SK-N-SH (cell line): ENCODE data around the gene KRTAP2-3. TPM values are rescaled to one million over a fixed set of nuclear protein-coding genes. Genes with fewer than 3 reads are reported as not detected.
"Not testable (repeated sequence)": the region's sequence is repeated elsewhere in the genome, so short reads cannot be mapped to it uniquely, and the experiment has no call there.

Source experiments
- CTCF ChIA-PET: fragments of 300-600, 350-600 bp; formaldehyde crosslinking; extraction: SDS; loops from one replicate; lab custom pipeline; 2021; lab: Yijun Ruan, JAX
- POLR2A ChIA-PET: fragments of 350-600 bp; sonication (Branson Sonifier 250); formaldehyde crosslinking; extraction: SDS; loops from one replicate; lab custom pipeline; 2020; ENCODE audit warnings: antibody characterized with exemption, inconsistent platforms; lab: Yijun Ruan, JAX
- DNase-seq: peaks from one replicate; pipeline ENCODE4 v3.0.0; 2012
- H2AFZ ChIP-seq: fragments of 200-600 bp; sonication (generic); 2 replicates; pipeline ENCODE4 v1.8.1; 2016; ENCODE audit warnings: antibody characterized with exemption, mild to moderate bottlenecking, low read depth
- H3F3A ChIP-seq: fragments of 200-600 bp; sonication (generic); replicated peaks from 2 replicates; pipeline ENCODE3; 2016; ENCODE audit warnings: antibody characterized with exemption, mild to moderate bottlenecking; ENCODE audit not compliant: insufficient read depth
- H3K27ac ChIP-seq, 2 experiments: fragments of 200-500 bp in 1 of 2; fragments of 200-600 bp in 1 of 2; sonication (Bioruptor generic) in 1 of 2; sonication (generic), shearing (Covaris generic) in 1 of 2; 2 replicates each; pipeline versions ENCODE4 v1.5.1 to v1.6.1; 2014 to 2016; ENCODE audit warnings: low read depth in 2 of 2, inconsistent platforms in 1 of 2, low read length in 1 of 2, mild to moderate bottlenecking in 1 of 2, mixed read lengths in 1 of 2
- H3K27me3 ChIP-seq: fragments of 200-600 bp; sonication (generic), shearing (Covaris generic); 2 replicates; pipeline ENCODE4 v1.6.1; 2016; ENCODE audit warnings: mixed run types; ENCODE audit not compliant: insufficient read depth
- H3K36me3 ChIP-seq, 2 experiments: fragments of 200-500 bp in 1 of 2; fragments of 200-600 bp in 1 of 2; sonication (Bioruptor generic) in 1 of 2; sonication (generic) in 1 of 2; replicated peaks in 1 of 2; 2 replicates each; pipeline versions ENCODE3 to v1.5.1; 2014 to 2016; ENCODE audit warnings: low read length in 1 of 2, mild to moderate bottlenecking in 1 of 2; ENCODE audit not compliant: insufficient read depth in 2 of 2, control insufficient read depth in 1 of 2
- H3K4me1 ChIP-seq, 2 experiments: fragments of 200-500 bp in 1 of 2; fragments of 200-600 bp in 1 of 2; sonication (Bioruptor generic) in 1 of 2; sonication (generic), shearing (Covaris generic) in 1 of 2; 2 replicates each; pipeline versions ENCODE4 v1.5.1 to v1.6.1; 2014 to 2016; ENCODE audit warnings: low read depth in 1 of 2, low read length in 1 of 2, mixed run types in 1 of 2; ENCODE audit not compliant: insufficient read depth in 2 of 2, control insufficient read depth in 1 of 2
- H3K4me2 ChIP-seq: fragments of 200-600 bp; sonication (generic), shearing (Covaris generic); 2 replicates; pipeline ENCODE4 v1.6.1; 2017; ENCODE audit warnings: mixed run types
- H3K4me3 ChIP-seq, 2 experiments: fragments of 200-500 bp in 1 of 2; fragments of 200-600 bp in 1 of 2; sonication (Bioruptor generic) in 1 of 2; sonication (generic), shearing (Covaris generic) in 1 of 2; 2 replicates each; pipeline versions ENCODE4 v1.5.1 to v1.8.1; 2014 to 2016; ENCODE audit warnings: low read depth in 2 of 2, inconsistent platforms in 1 of 2, low read length in 1 of 2, mild to moderate bottlenecking in 1 of 2, mixed read lengths in 1 of 2, moderate library complexity in 1 of 2
- H3K79me2 ChIP-seq: fragments of 200-600 bp; sonication (generic); 2 replicates; pipeline ENCODE4 v1.8.1; 2017; ENCODE audit warnings: mild to moderate bottlenecking; ENCODE audit not compliant: insufficient read depth
- H3K9ac ChIP-seq: fragments of 200-600 bp; sonication (generic); 2 replicates; pipeline ENCODE4 v1.6.1; 2017; ENCODE audit warnings: mixed run types
- H3K9me2 ChIP-seq: fragments of 200-600 bp; sonication (generic); 2 replicates; pipeline ENCODE4 v1.6.1; 2017; ENCODE audit warnings: mixed run types
- H3K9me3 ChIP-seq: fragments of 200-600 bp; sonication (generic); 2 replicates; pipeline ENCODE4 v1.6.1; 2017; ENCODE audit warnings: mixed run types, mild to moderate bottlenecking, moderate library complexity
- H4K20me1 ChIP-seq: fragments of 200-600 bp; sonication (generic); 2 replicates; pipeline ENCODE4 v1.6.1; 2017; ENCODE audit warnings: mild to moderate bottlenecking, mixed run types; ENCODE audit not compliant: insufficient read depth
- FOXJ3 ChIP-seq: sonication (generic); formaldehyde crosslinking; IDR thresholded peaks from 2 replicates; pipeline ENCODE4 v1.5.1; 2020; ENCODE audit warnings: mild to moderate bottlenecking, missing genetic modification reagents
- GATA2 ChIP-seq: sonication (generic); formaldehyde crosslinking; IDR thresholded peaks from 2 replicates; pipeline ENCODE4 v1.5.0; 2020; ENCODE audit warnings: mild to moderate bottlenecking, missing genetic modification reagents
- JUND ChIP-seq: IDR thresholded peaks from 2 replicates; pipeline ENCODE4 v1.4.0; 2012
- MEF2A ChIP-seq: IDR thresholded peaks from 2 replicates; pipeline ENCODE4 v1.4.0; 2012; ENCODE audit warnings: low read depth, borderline replicate concordance
- NRF1 ChIP-seq: IDR thresholded peaks from 2 replicates; pipeline ENCODE4 v1.6.1; 2012; ENCODE audit warnings: low read depth, mild to moderate bottlenecking, low read length
- POLR2AphosphoS5 ChIP-seq: IDR thresholded peaks from 2 replicates; pipeline ENCODE4 v1.6.1; 2012; ENCODE audit warnings: low read depth, low read length
- RAD21 ChIP-seq: IDR thresholded peaks from 2 replicates; pipeline ENCODE4 v1.6.1; 2012; ENCODE audit warnings: mild to moderate bottlenecking, low read length
- RFX5 ChIP-seq: IDR thresholded peaks from 2 replicates; pipeline ENCODE4 v1.6.1; 2012; ENCODE audit warnings: mild to moderate bottlenecking, improper control_type of control experiment, low read length
- RXRA ChIP-seq: IDR thresholded peaks from 2 replicates; pipeline ENCODE4 v1.4.0; 2012; ENCODE audit warnings: low read depth, mild to moderate bottlenecking, borderline replicate concordance
- SMC3 ChIP-seq: IDR thresholded peaks from 2 replicates; pipeline ENCODE4 v1.6.1; 2012; ENCODE audit warnings: low read depth, low read length, improper control_type of control experiment
- TEAD4 ChIP-seq: IDR thresholded peaks from 2 replicates; pipeline ENCODE4 v1.4.0; 2012; ENCODE audit warnings: mild to moderate bottlenecking, borderline replicate concordance; ENCODE audit not compliant: insufficient read depth
- YY1 ChIP-seq: IDR thresholded peaks from 2 replicates; pipeline ENCODE4 v1.4.0; 2012; ENCODE audit warnings: low read depth, mild to moderate bottlenecking
- WGBS: methylation state at CpG from one replicate; pipeline ENCODE4 v1.1.6; 2017; ENCODE audit warnings: low lambda C conversion rate; 5-methylcytosine and 5-hydroxymethylcytosine counted together
- polyA plus RNA-seq, 3 experiments: library from polyadenylated mRNA; depleted of rRNA; stranded (reverse); fragments of >200 nt; gene quantifications; 2 replicates each; pipeline ENCODE4 v1.2.3, GENCODE V29; 2012
- TF ChIP-seq, protein P1 (sequence below): fragments of 150-350 bp; IDR thresholded peaks from 2 replicates; pipeline ENCODE4 v1.6.1; 2017; ENCODE audit warnings: antibody characterized with exemption, low read length, low read depth, borderline replicate concordance
- TF ChIP-seq, protein P2 (sequence below): IDR thresholded peaks from 2 replicates; pipeline ENCODE4 v1.4.0; 2012; ENCODE audit warnings: low read depth
- TF ChIP-seq, protein P3 (sequence below): fragments of 200-600 bp; sonication (generic); IDR thresholded peaks from 2 replicates; pipeline ENCODE4 v1.6.1; 2017; ENCODE audit warnings: antibody characterized with exemption, mild to moderate bottlenecking, moderate library complexity

Gene KRTAP2-3
- polyA plus RNA-seq, 1 of the 3 experiments (the other 2 are of a cell fraction) = 0.39 TPM

DNA sequence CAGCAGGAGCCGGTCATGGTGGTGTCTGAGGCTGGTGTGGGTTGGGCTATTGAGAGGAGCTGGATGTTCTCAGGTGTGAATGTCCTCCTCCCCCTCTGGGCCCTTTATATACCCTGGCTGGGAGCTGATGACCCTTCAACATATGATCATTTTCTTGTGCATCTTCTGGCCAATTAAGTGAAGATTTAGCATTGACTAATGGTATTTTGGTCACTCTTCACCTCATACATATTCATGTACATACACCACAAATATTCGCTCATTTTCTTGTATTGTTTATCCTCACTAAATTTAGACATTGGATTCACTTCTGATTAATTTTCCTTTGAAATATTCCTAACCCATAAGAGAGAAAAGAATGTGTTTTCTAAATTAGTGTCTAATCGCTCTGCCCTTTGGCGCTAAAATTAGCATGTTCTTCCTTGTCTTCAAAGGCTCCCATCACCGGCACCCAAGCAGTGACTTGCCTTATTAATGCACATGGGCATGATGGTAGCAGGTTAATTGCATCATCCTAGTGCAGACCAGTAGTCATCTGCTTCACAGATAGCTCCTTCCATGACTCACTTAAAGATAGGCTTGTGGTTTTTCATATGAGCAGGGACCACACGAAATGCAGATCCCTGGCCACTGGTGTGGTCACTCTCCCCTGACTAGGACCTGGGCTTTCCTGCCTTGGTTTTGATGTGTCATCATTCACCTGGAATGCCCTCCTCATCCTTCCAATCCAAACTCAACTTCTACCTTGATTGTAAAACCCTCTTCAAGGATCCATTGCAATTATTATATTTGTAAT, 6.1 kb upstream of the KRTAP2-3 start, which contains the start of gene KRTAP2-4 (continued):
- TF ChIP-seq, protein P1, sequence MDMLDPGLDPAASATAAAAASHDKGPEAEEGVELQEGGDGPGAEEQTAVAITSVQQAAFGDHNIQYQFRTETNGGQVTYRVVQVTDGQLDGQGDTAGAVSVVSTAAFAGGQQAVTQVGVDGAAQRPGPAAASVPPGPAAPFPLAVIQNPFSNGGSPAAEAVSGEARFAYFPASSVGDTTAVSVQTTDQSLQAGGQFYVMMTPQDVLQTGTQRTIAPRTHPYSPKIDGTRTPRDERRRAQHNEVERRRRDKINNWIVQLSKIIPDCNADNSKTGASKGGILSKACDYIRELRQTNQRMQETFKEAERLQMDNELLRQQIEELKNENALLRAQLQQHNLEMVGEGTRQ = no peak
- TF ChIP-seq MEF2A (no peak), FOXJ3 (CRISPR knock-in tag) (no peak), GATA2 (no peak), RFX5 (no peak), TEAD4 (no peak), JUND (peak; percentile 43; the same call in 1 of the 2 replicates), YY1 (no peak), POLR2AphosphoS5 (no peak), SMC3 (no peak), NRF1 (no peak), RAD21 (no peak)
- TF ChIP-seq, protein P2, sequence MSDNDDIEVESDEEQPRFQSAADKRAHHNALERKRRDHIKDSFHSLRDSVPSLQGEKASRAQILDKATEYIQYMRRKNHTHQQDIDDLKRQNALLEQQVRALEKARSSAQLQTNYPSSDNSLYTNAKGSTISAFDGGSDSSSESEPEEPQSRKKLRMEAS = peak; percentile 91

DNA sequence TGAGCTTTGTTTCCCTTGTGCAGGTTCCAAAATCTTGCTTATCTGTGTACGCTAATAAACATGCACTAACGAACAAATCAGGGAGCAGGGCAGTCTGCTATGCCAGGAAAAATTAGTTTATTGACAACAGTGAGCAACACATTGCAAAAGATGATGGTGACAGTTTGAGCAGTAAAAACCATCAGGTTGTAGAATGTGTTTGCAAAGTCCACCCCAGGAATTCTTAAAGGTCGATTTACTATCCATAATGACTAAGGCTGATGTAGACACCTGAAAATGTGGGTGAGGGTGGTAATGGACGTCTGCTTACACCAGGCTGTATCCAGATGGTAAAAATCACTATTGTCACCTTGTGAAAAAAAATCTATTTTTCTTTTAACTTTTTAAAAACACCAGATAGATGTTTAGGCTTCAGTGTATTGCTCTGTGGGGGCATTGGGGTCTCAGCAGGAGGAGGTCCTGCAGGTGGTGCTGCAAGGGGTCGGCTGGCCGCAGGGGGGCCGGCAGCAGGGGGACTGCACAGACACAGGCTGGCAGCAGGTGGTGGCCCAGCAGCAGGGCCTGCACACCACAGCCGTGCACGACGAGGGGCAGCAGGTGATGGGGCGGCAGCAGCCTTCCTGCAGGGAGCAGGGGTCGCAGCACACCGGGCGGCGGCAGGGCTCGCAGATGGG, 5.2 kb upstream of the KRTAP2-3 start:
- peaks cover 0 to 16% of the 10 kb centered on the region in 2 experiments; a peak in 2 of 4 replicates for H3K4me1 ChIP-seq
- CTCF ChIA-PET = interaction anchor here (1.5 kb wide), 1 partner anchor 390 kb away, joined by 3 read pairs; no protein-coding TSS in a partner anchor
- WGBS = 42% methylated on average over 4 of the region's 16 CpGs
- H3K9me2 ChIP-seq, H3K9me3 ChIP-seq, H3K27ac ChIP-seq, H3K79me2 ChIP-seq, H3K27me3 ChIP-seq, H4K20me1 ChIP-seq, H3K4me3 ChIP-seq, H2AFZ ChIP-seq, H3K9ac ChIP-seq, DNase-seq, H3K4me2 ChIP-seq, POLR2A ChIA-PET, H3K36me3 ChIP-seq: not testable (repeated sequence)
- H3F3A ChIP-seq = peaks cover 14% of the 10 kb centered on the region

GRCh38 chr17:41064301-41064700, 4.4 kb upstream of the KRTAP2-3 start:
- no peak for TF ChIP-seq RXRA
- TF ChIP-seq, protein P3, sequence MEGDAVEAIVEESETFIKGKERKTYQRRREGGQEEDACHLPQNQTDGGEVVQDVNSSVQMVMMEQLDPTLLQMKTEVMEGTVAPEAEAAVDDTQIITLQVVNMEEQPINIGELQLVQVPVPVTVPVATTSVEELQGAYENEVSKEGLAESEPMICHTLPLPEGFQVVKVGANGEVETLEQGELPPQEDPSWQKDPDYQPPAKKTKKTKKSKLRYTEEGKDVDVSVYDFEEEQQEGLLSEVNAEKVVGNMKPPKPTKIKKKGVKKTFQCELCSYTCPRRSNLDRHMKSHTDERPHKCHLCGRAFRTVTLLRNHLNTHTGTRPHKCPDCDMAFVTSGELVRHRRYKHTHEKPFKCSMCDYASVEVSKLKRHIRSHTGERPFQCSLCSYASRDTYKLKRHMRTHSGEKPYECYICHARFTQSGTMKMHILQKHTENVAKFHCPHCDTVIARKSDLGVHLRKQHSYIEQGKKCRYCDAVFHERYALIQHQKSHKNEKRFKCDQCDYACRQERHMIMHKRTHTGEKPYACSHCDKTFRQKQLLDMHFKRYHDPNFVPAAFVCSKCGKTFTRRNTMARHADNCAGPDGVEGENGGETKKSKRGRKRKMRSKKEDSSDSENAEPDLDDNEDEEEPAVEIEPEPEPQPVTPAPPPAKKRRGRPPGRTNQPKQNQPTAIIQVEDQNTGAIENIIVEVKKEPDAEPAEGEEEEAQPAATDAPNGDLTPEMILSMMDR = no peak
- TF ChIP-seq, all 33 proteins: peak for 0
- CTCF ChIA-PET = interaction anchor here (1.5 kb wide), 1 partner anchor 391 kb away, joined by 3 read pairs; no protein-coding TSS in a partner anchor

More at GRCh38 chr17:41064301-41064700, 4.4 kb upstream of the KRTAP2-3 start:
- H3K4me3 ChIP-seq = no peak overlapping the region
- POLR2A ChIA-PET = no interaction called here
- H2AFZ ChIP-seq = no peak overlapping the region
- DNase-seq = no peak
- H3K36me3 ChIP-seq = no peaks in the 10 kb centered on the region
- H3K9ac ChIP-seq = no peak overlapping the region
- H3K79me2 ChIP-seq = no peaks in the 10 kb centered on the region
- H3K4me1 ChIP-seq = peaks cover 0 to 16% of the 10 kb centered on the region in 2 experiments; a peak in 2 of 4 replicates
- H3K9me3 ChIP-seq = no peaks in the 10 kb centered on the region
- H3F3A ChIP-seq = peaks cover 19% of the 10 kb centered on the region
- WGBS = 43% methylated on average over 1 of the region's 1 CpG
- no peak overlapping the region for H3K4me2 ChIP-seq
- H4K20me1 ChIP-seq = no peaks in the 10 kb centered on the region
- no peaks in the 10 kb centered on the region for H3K27me3 ChIP-seq
- no peak overlapping the region for H3K27ac ChIP-seq
- no peaks in the 10 kb centered on the region for H3K9me2 ChIP-seq
